WTC11 (cell line): ENCODE results near the gene DHX38. TPM values are rescaled to one million over a fixed set of nuclear protein-coding genes. Genes with fewer than 3 reads are reported as not detected.
A peak's percentile ranks its signal among the peaks of the same experiment; 100 is the strongest.

Experiments
- ATAC-seq: fragments of 200-7000 bp; cut with Tn5 transposase; 2 replicates; pipeline ENCODE4 v1.10.0; 2021; ENCODE audit warnings: mild to moderate bottlenecking, moderate library complexity
- CTCF ChIA-PET: fragments of 300-600 bp; sonication (Branson Sonifier 250); formaldehyde crosslinking; loops from one replicate; lab custom pipeline; 2021; ENCODE audit warnings: antibody characterized with exemption; lab: Charles Lee
- POLR2A ChIA-PET: fragments of 350-600 bp; sonication (Branson Sonifier 250); formaldehyde crosslinking; loops from one replicate; lab custom pipeline; 2021; ENCODE audit warnings: antibody characterized with exemption; lab: Charles Lee
- DNase-seq: peaks from one replicate; pipeline ENCODE4 v3.0.0; 2021; ENCODE audit warnings: low spot score
- H3K27ac Mint-ChIP-seq: 2 replicates; pipeline ENCODE4 v1.8.0; 2021; ENCODE audit warnings: mixed read lengths
- H3K27me3 Mint-ChIP-seq: 2 replicates; pipeline ENCODE4 v1.8.0; 2021; ENCODE audit warnings: low read depth, mild to moderate bottlenecking, moderate library complexity, mixed read lengths
- H3K36me3 Mint-ChIP-seq: 2 replicates; pipeline ENCODE4 v1.8.0; 2021; ENCODE audit warnings: mixed read lengths
- H3K4me1 Mint-ChIP-seq: 2 replicates; pipeline ENCODE4 v1.8.0; 2022; ENCODE audit warnings: mixed read lengths
- H3K4me3 Mint-ChIP-seq: 2 replicates; pipeline ENCODE4 v1.8.0; 2021; ENCODE audit warnings: mild to moderate bottlenecking, moderate library complexity, mixed read lengths
- H3K9me3 Mint-ChIP-seq: 2 replicates; pipeline ENCODE4 v1.8.0; 2021; ENCODE audit warnings: mixed read lengths
- CDX4 ChIP-seq: fragments of 250-450 bp; sonication (Bioruptor Pico); IDR thresholded peaks from 2 replicates; pipeline ENCODE4 v1.9.0; 2021; ENCODE audit warnings: moderate library complexity, mild to moderate bottlenecking, inconsistent platforms, borderline replicate concordance
- CREB1 ChIP-seq: sonication (generic); formaldehyde crosslinking; IDR thresholded peaks from 2 replicates; pipeline ENCODE4 v1.8.0; 2023; ENCODE audit warnings: mild to moderate bottlenecking, missing genetic modification reagents
- ESRRA ChIP-seq: sonication (generic); formaldehyde crosslinking; IDR thresholded peaks from 2 replicates; pipeline ENCODE4 v1.8.1; 2022; ENCODE audit warnings: mild to moderate bottlenecking, missing genetic modification reagents, borderline replicate concordance
- FOXP1 ChIP-seq: sonication (generic); formaldehyde crosslinking; IDR thresholded peaks from 2 replicates; pipeline ENCODE4 v1.8.0; 2022; ENCODE audit warnings: missing genetic modification reagents, mild to moderate bottlenecking, moderate library complexity, borderline replicate concordance
- JUN ChIP-seq: sonication (generic); formaldehyde crosslinking; IDR thresholded peaks from 2 replicates; pipeline ENCODE4 v1.8.0; 2023; ENCODE audit warnings: mild to moderate bottlenecking, missing genetic modification reagents
- PRRX2 ChIP-seq: fragments of 250-450 bp; sonication (Bioruptor Pico); IDR thresholded peaks from 2 replicates; pipeline ENCODE4 v1.8.0; 2021; ENCODE audit warnings: mild to moderate bottlenecking
- STAT6 ChIP-seq: sonication (generic); formaldehyde crosslinking; conservative IDR thresholded peaks from 2 replicates; pipeline ENCODE4 v1.8.1; 2023; ENCODE audit warnings: mild to moderate bottlenecking, low read depth, missing genetic modification reagents, moderate library complexity
- USF1 ChIP-seq: sonication (generic); formaldehyde crosslinking; IDR thresholded peaks from 2 replicates; pipeline ENCODE4 v1.8.0; 2022; ENCODE audit warnings: mild to moderate bottlenecking, missing genetic modification reagents
- ZNF317 ChIP-seq: sonication (generic); formaldehyde crosslinking; IDR thresholded peaks from 2 replicates; pipeline ENCODE4 v1.8.1; 2023; ENCODE audit warnings: low read depth, mild to moderate bottlenecking, moderate library complexity, missing genetic modification reagents, borderline replicate concordance
- ZNF416 ChIP-seq: fragments of 250-450 bp; sonication (Bioruptor Pico); IDR thresholded peaks from 2 replicates; pipeline ENCODE4 v1.9.0; 2021; ENCODE audit warnings: mild to moderate bottlenecking, inconsistent platforms
- total RNA-seq: library from RNA; stranded (reverse); gene quantifications from 3 replicates; pipeline ENCODE4 v1.2.3, GENCODE V29; 2021
- TF ChIP-seq, protein P1 (sequence below): sonication (generic); formaldehyde crosslinking; IDR thresholded peaks from 2 replicates; pipeline ENCODE4 v1.8.1; 2022; ENCODE audit warnings: mild to moderate bottlenecking, missing genetic modification reagents, moderate library complexity, borderline replicate concordance
- TF ChIP-seq, protein P2 (sequence below): sonication (generic); formaldehyde crosslinking; IDR thresholded peaks from 2 replicates; pipeline ENCODE4 v1.8.1; 2023; ENCODE audit warnings: mild to moderate bottlenecking, moderate library complexity, missing genetic modification reagents
- TF ChIP-seq, protein P3 (sequence below): sonication (generic); formaldehyde crosslinking; IDR thresholded peaks from 2 replicates; pipeline ENCODE4 v1.8.0; 2023; ENCODE audit warnings: mild to moderate bottlenecking, missing genetic modification reagents
- TF ChIP-seq, protein P4 (sequence below): sonication (generic); formaldehyde crosslinking; conservative IDR thresholded peaks from 2 replicates; pipeline ENCODE4 v1.8.1; 2022; ENCODE audit warnings: mild to moderate bottlenecking, missing genetic modification reagents

Gene DHX38
- total RNA-seq, 1 experiment from 2014 or later, result 91.7 TPM

- TF ChIP-seq, protein P1, sequence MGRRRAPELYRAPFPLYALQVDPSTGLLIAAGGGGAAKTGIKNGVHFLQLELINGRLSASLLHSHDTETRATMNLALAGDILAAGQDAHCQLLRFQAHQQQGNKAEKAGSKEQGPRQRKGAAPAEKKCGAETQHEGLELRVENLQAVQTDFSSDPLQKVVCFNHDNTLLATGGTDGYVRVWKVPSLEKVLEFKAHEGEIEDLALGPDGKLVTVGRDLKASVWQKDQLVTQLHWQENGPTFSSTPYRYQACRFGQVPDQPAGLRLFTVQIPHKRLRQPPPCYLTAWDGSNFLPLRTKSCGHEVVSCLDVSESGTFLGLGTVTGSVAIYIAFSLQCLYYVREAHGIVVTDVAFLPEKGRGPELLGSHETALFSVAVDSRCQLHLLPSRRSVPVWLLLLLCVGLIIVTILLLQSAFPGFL (CRISPR knock-in tag), result no peak
- TF ChIP-seq ESRRA (no peak), CREB1 (no peak), USF1 (CRISPR knock-in tag) (no peak)
Measured at GRCh38 chr16:72139908-72140307, 46.3 kb downstream of the DHX38 start (continued).

- Mint-ChIP-seq H3K4me1 (no peaks in the 10 kb centered on the region; the same call in 1 of the 2 replicates), H3K4me3 (no peak overlapping the region), H3K9me3 (peaks cover 8% of the 10 kb centered on the region), H3K36me3 (0 out of 2 replicates have a peak, but pooled peaks cover 3% of the 10 kb centered on the region)
- DNase-seq (no peak), ATAC-seq (no peak)
- CTCF ChIA-PET, result interaction anchor here (1.1 kb wide), 1 partner anchor 18 kb away, joined by 5 read pairs; no protein-coding TSS in a partner anchor
- POLR2A ChIA-PET, result no interaction called here
- TF ChIP-seq, protein P2, sequence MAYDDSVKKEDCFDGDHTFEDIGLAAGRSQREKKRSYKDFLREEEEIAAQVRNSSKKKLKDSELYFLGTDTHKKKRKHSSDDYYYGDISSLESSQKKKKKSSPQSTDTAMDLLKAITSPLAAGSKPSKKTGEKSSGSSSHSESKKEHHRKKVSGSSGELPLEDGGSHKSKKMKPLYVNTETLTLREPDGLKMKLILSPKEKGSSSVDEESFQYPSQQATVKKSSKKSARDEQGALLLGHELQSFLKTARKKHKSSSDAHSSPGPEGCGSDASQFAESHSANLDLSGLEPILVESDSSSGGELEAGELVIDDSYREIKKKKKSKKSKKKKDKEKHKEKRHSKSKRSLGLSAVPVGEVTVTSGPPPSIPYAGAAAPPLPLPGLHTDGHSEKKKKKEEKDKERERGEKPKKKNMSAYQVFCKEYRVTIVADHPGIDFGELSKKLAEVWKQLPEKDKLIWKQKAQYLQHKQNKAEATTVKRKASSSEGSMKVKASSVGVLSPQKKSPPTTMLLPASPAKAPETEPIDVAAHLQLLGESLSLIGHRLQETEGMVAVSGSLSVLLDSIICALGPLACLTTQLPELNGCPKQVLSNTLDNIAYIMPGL (CRISPR knock-in tag), result no peak
- TF ChIP-seq STAT6, result no peak
- TF ChIP-seq, all 79 proteins: peak for 0
- Mint-ChIP-seq H3K27ac (no peak overlapping the region), H3K27me3 (peaks cover 8% of the 10 kb centered on the region; the same call in 1 of the 2 replicates)
Measured at GRCh38 chr16:72142476-72142875, 48.8 kb downstream of the DHX38 start.

- no peak overlapping the region for H3K4me3 Mint-ChIP-seq
- no peak for TF ChIP-seq FOXP1
- no peak for TF ChIP-seq PRRX2 (CRISPR knock-in tag)
- no peak for TF ChIP-seq JUN (CRISPR knock-in tag)
- no peak for TF ChIP-seq ZNF317 (CRISPR knock-in tag)
- TF ChIP-seq CDX4 (CRISPR knock-in tag), result no peak
- TF ChIP-seq, protein P3, sequence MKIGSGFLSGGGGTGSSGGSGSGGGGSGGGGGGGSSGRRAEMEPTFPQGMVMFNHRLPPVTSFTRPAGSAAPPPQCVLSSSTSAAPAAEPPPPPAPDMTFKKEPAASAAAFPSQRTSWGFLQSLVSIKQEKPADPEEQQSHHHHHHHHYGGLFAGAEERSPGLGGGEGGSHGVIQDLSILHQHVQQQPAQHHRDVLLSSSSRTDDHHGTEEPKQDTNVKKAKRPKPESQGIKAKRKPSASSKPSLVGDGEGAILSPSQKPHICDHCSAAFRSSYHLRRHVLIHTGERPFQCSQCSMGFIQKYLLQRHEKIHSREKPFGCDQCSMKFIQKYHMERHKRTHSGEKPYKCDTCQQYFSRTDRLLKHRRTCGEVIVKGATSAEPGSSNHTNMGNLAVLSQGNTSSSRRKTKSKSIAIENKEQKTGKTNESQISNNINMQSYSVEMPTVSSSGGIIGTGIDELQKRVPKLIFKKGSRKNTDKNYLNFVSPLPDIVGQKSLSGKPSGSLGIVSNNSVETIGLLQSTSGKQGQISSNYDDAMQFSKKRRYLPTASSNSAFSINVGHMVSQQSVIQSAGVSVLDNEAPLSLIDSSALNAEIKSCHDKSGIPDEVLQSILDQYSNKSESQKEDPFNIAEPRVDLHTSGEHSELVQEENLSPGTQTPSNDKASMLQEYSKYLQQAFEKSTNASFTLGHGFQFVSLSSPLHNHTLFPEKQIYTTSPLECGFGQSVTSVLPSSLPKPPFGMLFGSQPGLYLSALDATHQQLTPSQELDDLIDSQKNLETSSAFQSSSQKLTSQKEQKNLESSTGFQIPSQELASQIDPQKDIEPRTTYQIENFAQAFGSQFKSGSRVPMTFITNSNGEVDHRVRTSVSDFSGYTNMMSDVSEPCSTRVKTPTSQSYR (CRISPR knock-in tag), result no peak
- no peak for TF ChIP-seq ZNF416 (CRISPR knock-in tag)
- TF ChIP-seq, protein P4, sequence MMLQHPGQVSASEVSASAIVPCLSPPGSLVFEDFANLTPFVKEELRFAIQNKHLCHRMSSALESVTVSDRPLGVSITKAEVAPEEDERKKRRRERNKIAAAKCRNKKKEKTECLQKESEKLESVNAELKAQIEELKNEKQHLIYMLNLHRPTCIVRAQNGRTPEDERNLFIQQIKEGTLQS, result no peak
- ChIA-PET POLR2A (interaction anchor here (1.2 kb wide), 1 partner anchor 25 kb away, joined by 8 read pairs; no protein-coding TSS in a partner anchor), CTCF (interaction anchor here (0.5 to 2.4 kb wide), 16 partner anchors 12 to 1027 kb away, joined by 3 to 68 read pairs (median 4); partner anchors contain the start of genes DHX38, TXNL4B and ZNF821)
- H3K27ac Mint-ChIP-seq, result no peak overlapping the region
- H3K9me3 Mint-ChIP-seq, result peaks cover 7% of the 10 kb centered on the region
- peak; percentile 38 for DNase-seq
- peak; percentile 98 for ATAC-seq
- peaks cover 8% of the 10 kb centered on the region; the same call in 1 of the 2 replicates for H3K27me3 Mint-ChIP-seq
- H3K36me3 Mint-ChIP-seq, result 0 out of 2 replicates have a peak, but pooled peaks cover 5% of the 10 kb centered on the region
- peaks cover 6% of the 10 kb centered on the region for H3K4me1 Mint-ChIP-seq
Measured at GRCh38 chr16:72149676-72150464, 56.2 kb downstream of the DHX38 start.
